Measurements from ENCODE around the gene RPP14. TPM values are rescaled to one million over a fixed set of nuclear protein-coding genes. Genes with fewer than 3 reads are reported as not detected.

RPP14 gene
- total RNA-seq, 1 experiment from 2014 or later: 13.2 TPM

GRCh38 chr3:58333206-58334012, 27.4 kb downstream of the RPP14 start:
- DNase-seq: peak in 1 of 2 experiments; percentile 22
- Histone ChIP-seq H3K79me2 (ENCODE audit: low read depth) (0 out of 2 replicates have a peak, but pooled peaks cover 4% of the 10 kb centered on the region), H3K4me3 (peak overlapping the region; percentile 72), H4K20me1 (ENCODE audit: insufficient read depth) (no peaks in the 10 kb centered on the region), H3K4me2 (peak overlapping the region; percentile 92), H3K27me3 (ENCODE audit: insufficient read depth, low read depth) (no peaks in the 10 kb centered on the region), H2AFZ (peak overlapping the region; percentile 82), H3K36me3 (ENCODE audit: low read depth) (no peaks in the 10 kb centered on the region), H3K4me1 (replicated peaks; ENCODE audit: insufficient read depth) (peaks cover 30% of the 10 kb centered on the region), H3K27ac (0 out of 2 replicates have a peak overlapping the region, but pooled peaks have one; percentile 15), H3K9me2 (ENCODE audit: insufficient read depth) (no peaks in the 10 kb centered on the region; the same call in 1 of the 2 replicates), H3F3A (ENCODE audit: insufficient read depth, low read depth) (peaks cover 19% of the 10 kb centered on the region; the same call in 1 of the 2 replicates), H3K9me3 (ENCODE audit: insufficient read depth, low read depth) (no peaks in the 10 kb centered on the region)
- TF ChIP-seq CTCF (conservative IDR thresholded peaks at IDR 0.05) (no peak; the same call in 1 of the 2 replicates), EZH2 (IDR thresholded peaks at IDR 0.05; ENCODE audit: low read depth) (no peak)
- intact Hi-C loops (cut with micrococcal nuclease; ENCODE audit: unreplicated experiment): loop anchor here (2.0 to 5.0 kb wide), 2 partner anchors 49 to 81 kb away; no protein-coding TSS in a partner anchor
- ChIA-PET POLR2A (ENCODE audit: unreplicated experiment) (interaction anchor here (0.6 kb wide), 1 partner anchor 106 kb away, joined by 3 read pairs; no protein-coding TSS in a partner anchor), CTCF (interaction anchor here (0.6 to 1.9 kb wide), 5 partner anchors 82 to 327 kb away, joined by 3 to 9 read pairs (median 4); no protein-coding TSS in a partner anchor)
- BruUV-seq (replicated peaks): no TSS peak

- TF ChIP-seq CTCF (conservative IDR thresholded peaks at IDR 0.05): no peak
- Histone ChIP-seq H3K4me2 (peak overlapping the region; percentile 92), H3K4me1 (replicated peaks; ENCODE audit: insufficient read depth) (peaks cover 30% of the 10 kb centered on the region), H3K9me3 (ENCODE audit: insufficient read depth, low read depth) (no peaks in the 10 kb centered on the region), H3K9me2 (ENCODE audit: insufficient read depth) (no peaks in the 10 kb centered on the region; the same call in 1 of the 2 replicates), H4K20me1 (ENCODE audit: insufficient read depth) (no peaks in the 10 kb centered on the region), H3K79me2 (ENCODE audit: low read depth) (0 out of 2 replicates have a peak, but pooled peaks cover 4% of the 10 kb centered on the region), H3K27me3 (ENCODE audit: insufficient read depth, low read depth) (no peaks in the 10 kb centered on the region), H3F3A (ENCODE audit: insufficient read depth, low read depth) (peaks cover 19% of the 10 kb centered on the region; the same call in 1 of the 2 replicates), H2AFZ (peak overlapping the region; percentile 82), H3K27ac (peak overlapping the region; percentile 96; the same call in 1 of the 2 replicates), H3K36me3 (ENCODE audit: low read depth) (no peaks in the 10 kb centered on the region), H3K4me3 (peak overlapping the region; percentile 72)
- intact Hi-C loops (cut with micrococcal nuclease; ENCODE audit: unreplicated experiment): loop anchor here (5.0 kb wide), 1 partner anchor 48 kb away; no protein-coding TSS in a partner anchor
- no TSS peak for BruUV-seq (replicated peaks)
- ChIA-PET POLR2A (ENCODE audit: unreplicated experiment) (no interaction called here), CTCF (interaction anchor here (0.6 to 1.9 kb wide), 5 partner anchors 27 to 327 kb away, joined by 3 to 9 read pairs (median 4); no protein-coding TSS in a partner anchor)
- no peak for DNase-seq
These were observed 27.9 kb downstream of the RPP14 start for GRCh38 chr3:58334013-58334321.

- H3K27me3 ChIP-seq (ENCODE audit: insufficient read depth, low read depth): no peaks in the 10 kb centered on the region
- peak overlapping the region; percentile 92 for H3K4me2 ChIP-seq
- no peaks in the 10 kb centered on the region for H3K36me3 ChIP-seq (ENCODE audit: low read depth)
- no peaks in the 10 kb centered on the region for H3K9me3 ChIP-seq (ENCODE audit: insufficient read depth, low read depth)
- no peak overlapping the region for H2AFZ ChIP-seq
- H3K79me2 ChIP-seq (ENCODE audit: low read depth): 0 out of 2 replicates have a peak, but pooled peaks cover 4% of the 10 kb centered on the region
- peak overlapping the region; percentile 72; the same call in 1 of the 2 replicates for H3K4me3 ChIP-seq
- BruUV-seq (replicated peaks): no TSS peak
- H3K4me1 ChIP-seq (replicated peaks; ENCODE audit: insufficient read depth): peaks cover 30% of the 10 kb centered on the region
- ChIA-PET CTCF (interaction anchor here (0.8 to 0.9 kb wide), 2 partner anchors 27 to 178 kb away, joined by 3 to 4 read pairs; no protein-coding TSS in a partner anchor), POLR2A (ENCODE audit: unreplicated experiment) (no interaction called here)
- no peaks in the 10 kb centered on the region; the same call in 1 of the 2 replicates for H3K9me2 ChIP-seq (ENCODE audit: insufficient read depth)
- H3K27ac ChIP-seq: peak overlapping the region; percentile 96; the same call in 1 of the 2 replicates
- peaks cover 19% of the 10 kb centered on the region; the same call in 1 of the 2 replicates for H3F3A ChIP-seq (ENCODE audit: insufficient read depth, low read depth)
- no peaks in the 10 kb centered on the region for H4K20me1 ChIP-seq (ENCODE audit: insufficient read depth)
- TF ChIP-seq EZH2 (IDR thresholded peaks at IDR 0.05; ENCODE audit: low read depth) (no peak), CTCF (conservative IDR thresholded peaks at IDR 0.05) (no peak)
- DNase-seq: no peak
- intact Hi-C loops (cut with micrococcal nuclease; ENCODE audit: unreplicated experiment): loop anchor here (5.0 kb wide), 1 partner anchor 48 kb away; no protein-coding TSS in a partner anchor
These were observed 28.4 kb downstream of the RPP14 start for GRCh38 chr3:58334506-58334884.

Measured in PC-9 (cell line).